Limb (tissue), 2 donors: ENCODE data around the gene C5.

Source experiments
- DNase-seq, 2 donors: peaks; one replicate each; pipeline ENCODE4 v3.0.0-alpha.2; 2016; ENCODE audit errors: extremely low spot score in 2 of 2

The C5 gene

DNA sequence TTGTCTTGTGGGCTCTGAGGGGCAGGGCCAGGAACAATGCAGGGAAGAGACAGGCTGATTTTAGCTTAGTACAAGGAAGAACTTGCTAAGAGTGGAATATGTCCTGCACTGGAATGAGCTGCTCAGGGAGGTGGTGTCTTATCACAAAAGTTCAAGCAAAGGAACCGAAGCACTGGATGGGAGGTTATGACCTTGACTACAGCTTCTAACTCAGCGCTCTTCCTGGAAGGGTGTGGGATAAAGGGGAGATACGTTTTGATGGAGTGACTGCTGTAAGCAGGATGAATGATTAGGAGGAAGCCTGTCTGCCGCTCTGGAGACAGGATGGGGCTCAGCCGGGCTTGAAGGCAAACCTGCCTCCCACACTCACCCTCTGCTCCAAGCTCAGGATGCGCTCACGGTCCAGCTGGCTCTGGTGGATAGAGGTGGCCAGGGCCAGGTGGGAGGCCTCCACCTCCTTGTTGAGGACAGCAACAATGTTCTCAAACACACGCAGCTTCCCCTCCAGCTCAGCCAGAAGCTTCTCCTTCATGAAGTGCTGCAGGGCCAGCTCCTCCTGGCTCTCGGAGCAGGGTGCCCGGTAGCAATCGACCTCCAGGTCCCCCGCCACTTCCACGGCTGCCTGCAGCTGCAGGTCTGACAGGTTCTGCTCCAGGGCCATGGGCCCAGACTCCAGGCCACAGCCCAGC lies 137.0 kb downstream of the C5 start:
- DNase-seq = no peak

GRCh38 chr9:120911295-120911837 lies 138.7 kb downstream of the C5 start:
- DNase-seq = no peak

GRCh38 chr9:120910643-120911042 lies 139.4 kb downstream of the C5 start:
- DNase-seq = no peak

- no peak for DNase-seq
Measured at GRCh38 chr9:120909904-120910303, 140.2 kb downstream of the C5 start.

DNA sequence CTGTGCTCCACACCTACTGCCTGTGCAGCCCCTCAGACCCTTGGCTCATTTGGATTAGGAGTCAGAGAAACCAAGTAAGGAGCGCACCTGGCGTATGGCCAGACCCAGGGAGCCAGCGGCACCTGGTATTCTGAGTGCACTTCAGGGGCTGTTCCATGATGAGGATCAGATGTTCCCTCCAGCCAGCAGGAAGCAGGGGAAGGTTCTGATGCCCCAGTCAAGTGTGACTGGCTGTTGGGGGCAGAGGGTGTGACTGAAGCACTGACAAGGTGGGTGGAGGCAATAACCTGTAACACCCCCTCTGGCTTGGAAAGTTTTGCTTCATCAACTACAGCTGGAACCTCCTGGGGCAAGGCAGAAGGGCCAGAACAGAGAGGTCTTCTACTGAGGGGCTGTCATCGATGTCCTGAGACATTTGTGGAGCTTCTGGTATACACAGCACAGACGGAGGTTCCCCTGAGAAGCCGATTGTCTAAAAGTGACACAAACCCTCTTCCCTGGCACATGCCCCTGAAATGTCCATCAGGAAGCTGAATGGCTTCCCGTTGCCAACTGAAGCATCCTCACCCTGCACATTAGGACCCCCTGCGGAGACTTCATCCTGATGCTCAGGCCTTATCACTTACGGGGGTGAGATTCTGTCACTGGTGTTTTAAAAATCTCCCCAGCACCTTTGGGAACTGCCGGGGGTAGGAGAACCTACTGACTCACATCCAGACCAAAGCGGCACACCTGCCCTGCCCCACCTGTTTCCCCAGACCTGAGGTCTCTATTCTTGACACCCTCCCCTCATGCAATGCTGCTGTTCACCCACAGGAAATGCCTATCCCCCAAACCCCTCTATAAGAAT lies 144.5 kb downstream of the C5 start:
- no peak for DNase-seq

- no peak for DNase-seq
Measured at GRCh38 chr9:120904978-120905301, 145.1 kb downstream of the C5 start.

DNA sequence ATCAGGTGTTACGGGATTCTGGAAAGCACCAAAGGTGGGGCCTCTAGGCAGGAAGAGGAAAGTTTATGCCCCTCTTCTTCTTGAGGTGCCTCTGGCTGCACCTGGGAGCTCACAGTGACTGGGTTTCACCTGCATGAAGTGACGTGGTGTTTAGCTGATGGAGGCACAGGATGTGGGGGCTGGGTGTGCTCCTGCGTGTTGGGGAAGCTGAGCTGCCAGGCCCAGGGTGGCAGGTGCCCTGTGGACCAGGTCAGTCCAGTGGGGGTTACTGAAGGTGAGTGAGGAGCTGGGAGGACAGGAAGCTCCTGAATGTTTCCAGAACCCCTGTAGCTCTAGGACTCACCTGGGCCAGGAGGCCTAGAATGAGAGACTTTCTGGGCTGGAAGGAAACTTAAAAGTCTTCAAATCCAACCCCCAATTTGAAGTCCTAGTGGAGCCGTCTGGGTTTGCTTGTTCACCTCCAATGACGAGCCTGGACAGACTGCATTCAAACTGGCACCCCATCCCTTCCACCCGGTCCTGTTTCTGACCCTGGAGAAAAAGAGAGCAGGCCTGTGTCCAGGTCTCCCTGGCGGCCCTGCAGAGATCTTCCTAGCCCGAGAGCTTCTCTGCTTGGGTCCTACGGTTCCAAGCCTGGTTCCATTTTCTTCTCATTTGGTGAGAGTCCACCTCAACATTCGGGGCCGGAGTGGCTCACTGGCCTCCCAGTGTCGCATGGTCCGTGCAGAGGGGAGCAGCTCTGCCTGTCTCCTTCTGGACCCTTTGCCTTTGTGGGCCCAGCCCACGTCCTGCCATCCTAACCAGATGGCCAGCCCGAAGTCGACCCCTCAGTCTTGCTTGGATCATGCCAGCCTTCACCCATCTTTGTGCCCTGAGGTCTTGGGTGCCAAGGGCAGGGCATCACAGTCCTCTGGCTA lies 145.8 kb downstream of the C5 start:
- no peak for DNase-seq

DNA sequence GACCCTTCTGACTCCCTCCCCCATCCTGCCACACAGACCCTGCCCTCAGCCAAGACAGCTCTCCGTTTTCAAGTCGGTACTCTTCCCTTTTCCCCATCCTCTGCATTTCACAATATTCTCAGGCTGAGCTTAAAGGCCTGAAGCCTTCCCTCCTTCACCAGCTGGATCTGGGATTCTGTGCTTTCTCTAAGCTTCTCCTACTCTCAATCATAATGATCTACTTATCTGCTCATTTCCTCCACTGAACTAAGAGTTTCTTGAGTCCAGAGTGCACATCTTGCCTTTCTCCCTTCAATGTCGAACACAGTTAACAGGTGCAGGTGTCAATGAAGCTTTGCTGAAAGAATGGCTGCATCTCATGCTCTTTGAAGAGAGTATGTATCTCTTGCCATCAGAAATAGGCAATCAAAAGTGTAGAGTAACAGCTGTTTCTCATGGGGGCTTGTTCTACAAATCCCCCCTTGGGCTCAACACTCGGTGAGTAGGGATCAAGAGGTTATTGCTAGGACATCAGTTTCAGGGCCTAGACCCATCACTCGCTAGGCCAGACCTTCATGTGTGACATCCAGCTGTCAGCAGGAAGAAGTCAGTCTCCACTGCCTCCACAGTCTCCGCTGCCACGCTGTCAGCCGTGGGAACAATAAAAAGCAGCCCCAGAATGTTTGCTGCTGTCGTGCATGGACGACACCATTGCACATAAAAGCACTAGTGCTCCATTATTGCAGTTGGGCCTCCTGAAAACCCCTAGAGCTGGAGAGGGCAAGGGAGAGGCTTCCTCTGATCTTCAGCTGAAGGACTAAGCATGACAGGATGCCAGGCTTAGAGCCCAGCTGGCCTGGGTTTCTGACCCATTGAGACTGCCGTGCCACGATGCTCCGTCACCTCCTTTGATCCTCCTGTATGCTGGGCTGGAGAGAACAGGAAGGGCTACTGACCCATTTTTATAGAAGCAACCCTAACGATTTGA lies 147.2 kb downstream of the C5 start:
- no peak for DNase-seq
